ENCODE data around the gene KNSTRN.

KNSTRN gene

DNA sequence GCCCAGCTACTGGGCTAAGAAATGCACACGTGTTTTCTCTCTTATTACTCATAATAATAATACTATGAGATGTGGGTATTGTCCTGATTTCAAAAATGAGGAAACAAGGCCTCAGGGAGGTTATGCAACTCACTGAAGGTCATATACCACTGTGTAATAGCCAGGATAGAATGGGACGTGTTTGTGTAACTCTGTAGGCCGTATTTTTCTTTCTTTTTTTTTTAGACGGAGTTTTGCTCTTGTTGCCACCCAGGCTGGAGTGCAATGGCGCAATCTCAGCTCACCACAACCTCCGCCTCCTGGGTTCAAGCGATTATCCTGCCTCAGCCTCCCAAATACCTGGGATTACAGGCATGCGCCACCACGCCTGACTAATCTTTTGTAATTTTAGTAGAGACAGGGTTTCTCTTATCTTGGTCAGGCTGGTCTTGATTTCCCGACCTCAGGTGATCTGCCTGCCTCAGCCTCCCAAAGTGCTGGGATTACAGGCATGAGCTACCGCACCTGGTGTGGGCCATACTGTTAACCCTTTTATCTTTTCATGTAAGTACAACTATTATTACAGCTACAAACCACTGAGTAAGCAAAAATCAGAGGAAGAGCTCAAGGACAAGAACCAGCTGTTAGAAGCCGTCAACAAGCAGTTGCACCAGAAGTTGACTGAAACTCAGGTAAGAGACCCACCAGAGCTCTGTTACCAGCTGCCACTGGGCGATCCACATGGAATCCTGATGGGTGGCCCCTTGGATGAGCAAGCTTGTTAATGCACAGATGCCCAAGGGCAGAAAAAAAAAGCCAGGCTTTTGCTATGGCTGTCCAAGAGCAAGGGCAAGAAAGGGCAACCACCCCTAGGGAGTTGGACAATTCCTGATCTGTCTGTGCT lies 6.7 kb downstream of the KNSTRN start:
- POLR2A ChIA-PET = interaction anchor here (0.6 to 1.3 kb wide), 3 partner anchors 17 to 521 kb away, joined by 3 to 6 read pairs (median 3); partner anchors contain the start of gene IVD
- Histone ChIP-seq H3K4me3 (ENCODE audit: low read depth, low read length) (no peak overlapping the region), H3K4me1 (ENCODE audit: control insufficient read depth, insufficient read depth, low read length) (no peaks in the 10 kb centered on the region), H3K36me3 (ENCODE audit: control insufficient read depth in 2 of 2, insufficient read depth in 1 of 2, low read length in 2 of 2) (peaks cover 31 to 92% of the 10 kb centered on the region in 2 experiments), H3K9me3 (ENCODE audit: control insufficient read depth, insufficient read depth, low read depth, low read length) (no peaks in the 10 kb centered on the region), H3K27ac (ENCODE audit: extremely low read depth, low read depth, low read length) (no peak overlapping the region)
- TF ChIP-seq PATZ1 (tag by site-specific recombination; IDR thresholded peaks at IDR 0.05) (no peak), EGR2 (tag by site-specific recombination; IDR thresholded peaks at IDR 0.05; ENCODE audit: low read depth) (no peak), ZNF843 (tag by site-specific recombination; IDR thresholded peaks at IDR 0.05) (no peak)
- CTCF ChIA-PET = interaction anchor here (0.6 kb wide), 1 partner anchor 309 kb away, joined by 3 read pairs; no protein-coding TSS in a partner anchor

DNA sequence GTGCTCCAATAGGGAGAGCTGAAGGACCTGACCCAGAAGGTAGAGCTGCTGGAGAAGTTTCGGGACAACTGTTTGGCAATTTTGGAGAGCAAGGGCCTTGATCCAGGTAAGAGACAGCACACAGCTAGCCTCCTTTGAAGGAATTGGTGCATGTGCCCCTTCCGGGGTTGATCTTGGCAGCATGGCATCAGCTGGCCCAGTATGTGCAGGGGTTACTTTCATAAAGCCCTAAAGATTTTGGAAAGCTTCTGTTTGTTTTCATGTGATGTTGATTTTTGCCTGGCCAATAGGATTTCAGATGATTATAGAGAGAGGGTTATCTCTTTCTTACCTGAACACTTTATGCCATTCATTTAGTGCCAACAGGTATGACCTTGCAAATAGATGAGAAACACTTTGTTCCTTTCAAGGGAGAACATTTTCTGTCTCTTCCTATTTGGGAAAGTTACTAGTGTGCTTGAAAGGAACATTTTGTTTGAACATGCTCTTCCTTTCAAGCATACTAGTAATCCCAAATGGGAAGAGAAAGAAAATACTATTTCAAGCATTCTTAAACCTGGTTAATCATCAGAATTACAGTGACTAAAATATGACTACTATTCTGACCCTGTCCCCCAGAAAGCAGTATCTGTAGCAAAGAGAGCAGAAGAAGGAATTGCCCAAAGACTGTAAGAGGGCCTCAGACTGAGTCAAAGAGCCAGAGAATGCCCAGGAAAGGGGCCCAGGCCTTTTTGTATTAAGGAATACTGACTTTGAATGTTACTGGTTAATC lies 7.5 kb downstream of the KNSTRN start:
- TF ChIP-seq ZNF292 (tag by site-specific recombination; IDR thresholded peaks at IDR 0.05; ENCODE audit: borderline replicate concordance, low read depth) (no peak), ZNF132 (tag by site-specific recombination; IDR thresholded peaks at IDR 0.05; ENCODE audit: borderline replicate concordance) (no peak), REST (tag by site-specific recombination; IDR thresholded peaks at IDR 0.05) (no peak), OSR2 (tag by site-specific recombination; IDR thresholded peaks at IDR 0.05) (no peak), ZNF362 (tag by site-specific recombination; IDR thresholded peaks at IDR 0.05) (no peak), GLIS2 (tag by site-specific recombination; IDR thresholded peaks at IDR 0.05) (no peak), ZNF843 (tag by site-specific recombination; IDR thresholded peaks at IDR 0.05) (no peak)
- POLR2A ChIA-PET = interaction anchor here (1.2 to 1.3 kb wide), 2 partner anchors 16 to 30 kb away, joined by 3 to 6 read pairs; partner anchors contain the start of gene IVD
- H3K9me3 ChIP-seq (ENCODE audit: control insufficient read depth, insufficient read depth, low read depth, low read length) = no peaks in the 10 kb centered on the region

More for the DNA sequence above, 7.5 kb downstream of the KNSTRN start:
- Histone ChIP-seq H3K4me3 (ENCODE audit: low read depth, low read length) (no peak overlapping the region), H3K27ac (ENCODE audit: extremely low read depth, low read depth, low read length) (no peak overlapping the region), H3K4me1 (ENCODE audit: control insufficient read depth, insufficient read depth, low read length) (no peaks in the 10 kb centered on the region), H3K36me3 (ENCODE audit: control insufficient read depth in 2 of 2, insufficient read depth in 1 of 2, low read length in 2 of 2) (peaks cover 35 to 92% of the 10 kb centered on the region in 2 experiments)
- CTCF ChIA-PET = no interaction called here
